K562 (cell line): ENCODE results near the gene SPATA33. TPM values are rescaled to one million over a fixed set of nuclear protein-coding genes. Genes with fewer than 3 reads are reported as not detected.

Experiments
- JUND ChIP-seq, 2 experiments: IDR thresholded peaks; 2 replicates in 1 of 2; 3 replicates in 1 of 2; pipeline ENCODE4 v1.6.1; 2011; ENCODE audit warnings: borderline replicate concordance in 2 of 2, low read depth in 2 of 2, low read length in 2 of 2, improper control_type of control experiment in 1 of 2, missing biosample characterization in 1 of 2, missing genetic modification characterization in 1 of 2, missing genetic modification reagents in 1 of 2
- MTA1 ChIP-seq: fragments of 450-650 bp; IDR thresholded peaks from 2 replicates; pipeline ENCODE4 v1.6.1; 2017; ENCODE audit warnings: borderline replicate concordance
- SRF ChIP-seq, 2 experiments: fragments of 250-450, 450-650 bp in 1 of 2; sonication (Bioruptor Pico) in 1 of 2; sonication (generic) in 1 of 2; formaldehyde crosslinking; IDR thresholded peaks; 2 replicates each; pipeline versions ENCODE4 v1.5.0 to v1.5.1; 2020 to 2022; ENCODE audit warnings: mild to moderate bottlenecking in 1 of 2, missing genetic modification reagents in 1 of 2
- ZNF518B ChIP-seq: fragments of 250-450 bp; sonication (Bioruptor Pico); IDR thresholded peaks from 2 replicates; pipeline ENCODE4 v1.5.0; 2021; ENCODE audit warnings: mild to moderate bottlenecking, moderate library complexity
- polyA plus RNA-seq, 8 experiments: library from polyadenylated mRNA; depleted of rRNA in 4 of 8; stranded (reverse) in 5 of 8; unstranded in 3 of 8; fragments of >200 nt; fragmentation: Nextera tagmentation in 2 of 8; fragmentation: Illumina TruSeq in 1 of 8; extraction: Ambion mirVana in 2 of 8; extraction: Trizol in 1 of 8; gene quantifications; 2 replicates each; pipeline versions ENCODE4 v1.2.1 to v1.2.3, GENCODE V29; 2011 to 2014; ENCODE audit warnings: inconsistent platforms in 1 of 8, missing spikeins in 1 of 8
- total RNA-seq, 7 experiments: library from RNA; depleted of rRNA in 6 of 7; stranded (reverse); fragments of >200 nt in 6 of 7; fragmentation: Illumina TruSeq in 2 of 7; extraction: Trizol in 2 of 7; gene quantifications; 2 replicates each; pipeline versions ENCODE4 v1.2.1 to v1.2.3, GENCODE V29; 2011 to 2021; ENCODE audit warnings: low replicate concordance in 1 of 7

Gene SPATA33
- total and polyA plus RNA-seq, 9 of the 15 experiments (the other 6 are each of a cell fraction or from before 2014, with no cell fraction given) = 4.0 to 20.0 (median 11.8) TPM

GRCh38 chr16:89701425-89702406 is 44.1 kb downstream of the SPATA33 start, which contains the start of gene SPATA2L (continued):
- TF ChIP-seq ZNF518B (CRISPR knock-in tag) (no peak), JUND (IDR thresholded peaks at IDR 0.05; ENCODE audit: borderline replicate concordance, low read depth, low read length) (no peak; the same call in 1 of the 2 replicates), JUND (tag; IDR thresholded peaks at IDR 0.05; ENCODE audit: borderline replicate concordance, low read depth, low read length) (no peak; the same call in 2 of the 3 replicates), SRF (CRISPR knock-in tag; IDR thresholded peaks at IDR 0.05) (no peak; a peak in 1 of 4 replicates), MTA1 (no peak)
